Activated CD4-positive, alpha-beta T cell treated with anti-CD3 and anti-CD28 coated beads, Interleukin-2, Interleukin-6, amounts not matched to agents 100 ng/mL and 50 ng/mL, durations not matched to agents 16 hours and 8 hours (primary cell): ENCODE measurements around the gene EHD1.

Experiments used
- DNase-seq: peaks from one replicate; pipeline ENCODE4 v3.0.0-alpha.2; 2020

EHD1 gene

GRCh38 chr11:64871492-64871891, 6.9 kb downstream of the EHD1 start:
- no peak for DNase-seq

- no peak for DNase-seq
Observed at GRCh38 chr11:64870893-64871466, 7.4 kb downstream of the EHD1 start.

- DNase-seq, result no peak
Observed at GRCh38 chr11:64870176-64870892, 8.1 kb downstream of the EHD1 start.

GRCh38 chr11:64869571-64870175, 8.7 kb downstream of the EHD1 start:
- no peak for DNase-seq

GRCh38 chr11:64868904-64869570, 9.4 kb downstream of the EHD1 start:
- DNase-seq, result peak; percentile 53

GRCh38 chr11:64867748-64868462, 10.5 kb downstream of the EHD1 start:
- DNase-seq, result no peak

- no peak for DNase-seq
Observed at GRCh38 chr11:64866173-64866491, 12.3 kb downstream of the EHD1 start.

GRCh38 chr11:64865286-64866172, 12.9 kb downstream of the EHD1 start:
- peak; percentile 71 for DNase-seq

- peak; percentile 76 for DNase-seq
Observed at GRCh38 chr11:64864473-64865285, 13.7 kb downstream of the EHD1 start.

GRCh38 chr11:64864135-64864472, 14.3 kb downstream of the EHD1 start:
- no peak for DNase-seq

- no peak for DNase-seq
Observed at GRCh38 chr11:64863391-64864060, 14.9 kb downstream of the EHD1 start.

- no peak for DNase-seq
Observed at GRCh38 chr11:64862987-64863390, 15.4 kb downstream of the EHD1 start.

- DNase-seq, result no peak
Observed at GRCh38 chr11:64861227-64861975, 17.0 kb downstream of the EHD1 start.

GRCh38 chr11:64859542-64860414, 18.6 kb downstream of the EHD1 start:
- peak; percentile 94 for DNase-seq

- peak; percentile 82 for DNase-seq
Observed at GRCh38 chr11:64858467-64859263, 19.8 kb downstream of the EHD1 start.

GRCh38 chr11:64857485-64857884, 20.9 kb downstream of the EHD1 start:
- no peak for DNase-seq

- peak; percentile 85 for DNase-seq
Observed at GRCh38 chr11:64856382-64857227, 21.8 kb downstream of the EHD1 start.
